Karpas-422 (cell line): ENCODE results near the gene INVS. TPM values are rescaled to one million over a fixed set of nuclear protein-coding genes. Genes with fewer than 3 reads are reported as not detected.

Experiments used
- DNase-seq: peaks from one replicate; pipeline ENCODE4 v3.0.0-alpha.2; 2015
- H2AFZ ChIP-seq: fragments of 200-600 bp; sonication (generic); 2 replicates; pipeline ENCODE4 v1.6.1; 2014; ENCODE audit warnings: antibody characterized with exemption, low read length, mixed read lengths
- H3K27ac ChIP-seq: fragments of 200-600 bp; sonication (generic); 2 replicates; pipeline ENCODE4 v1.5.1; 2014; ENCODE audit warnings: mild to moderate bottlenecking, low read length, moderate library complexity
- H3K27me3 ChIP-seq: fragments of 200-600 bp; sonication (generic); 2 replicates; pipeline ENCODE4 v1.6.1; 2014; ENCODE audit warnings: low read length, mixed read lengths
- H3K36me3 ChIP-seq: fragments of 200-600 bp; sonication (generic); 2 replicates; pipeline ENCODE4 v1.6.1; 2014; ENCODE audit warnings: low read length, mixed read lengths; ENCODE audit not compliant: insufficient read depth
- H3K4me1 ChIP-seq: fragments of 200-600 bp; sonication (generic); 2 replicates; pipeline ENCODE4 v1.6.1; 2014; ENCODE audit warnings: mild to moderate bottlenecking, low read length, mixed read lengths
- H3K4me2 ChIP-seq: fragments of 200-600 bp; sonication (generic); 2 replicates; pipeline ENCODE4 v1.6.1; 2014; ENCODE audit warnings: low read length, low read depth, mild to moderate bottlenecking; ENCODE audit not compliant: poor library complexity, severe bottlenecking
- H3K4me3 ChIP-seq: fragments of 200-600 bp; sonication (generic); 2 replicates; pipeline ENCODE4 v1.5.1; 2014; ENCODE audit warnings: mild to moderate bottlenecking, antibody characterized with exemption, low read length, mixed read lengths
- H3K79me2 ChIP-seq: fragments of 200-600 bp; sonication (generic); 2 replicates; pipeline ENCODE4 v1.6.1; 2014; ENCODE audit warnings: mild to moderate bottlenecking, low read length, mixed read lengths
- H3K9ac ChIP-seq: fragments of 200-600 bp; sonication (generic); 2 replicates; pipeline ENCODE4 v1.6.0; 2014; ENCODE audit warnings: low read length
- H3K9me2 ChIP-seq: fragments of 200-600 bp; sonication (generic), shearing (Covaris generic); replicated peaks from 2 replicates; pipeline ENCODE4 v1.6.0; 2014; ENCODE audit warnings: mild to moderate bottlenecking, low read length, moderate library complexity; ENCODE audit not compliant: insufficient read depth
- H3K9me3 ChIP-seq: fragments of 300-700, 200-600 bp; sonication (generic); 2 replicates; pipeline ENCODE4 v1.6.1; 2014; ENCODE audit warnings: low read length, mixed read lengths
- H4K20me1 ChIP-seq: fragments of 200-600 bp; sonication (generic); 2 replicates; pipeline ENCODE4 v1.6.1; 2014; ENCODE audit warnings: mild to moderate bottlenecking, antibody characterized with exemption, low read length, low read depth; ENCODE audit not compliant: insufficient read depth
- total RNA-seq: library from RNA; depleted of rRNA; stranded (reverse); fragments of >200 nt; shearing (Covaris generic); gene quantifications from 2 replicates; pipeline ENCODE4 v1.2.3, GENCODE V29; 2014; ENCODE audit warnings: low replicate concordance

Gene INVS
- total RNA-seq, 1 experiment from 2014 or later, result 33.8 TPM

DNA sequence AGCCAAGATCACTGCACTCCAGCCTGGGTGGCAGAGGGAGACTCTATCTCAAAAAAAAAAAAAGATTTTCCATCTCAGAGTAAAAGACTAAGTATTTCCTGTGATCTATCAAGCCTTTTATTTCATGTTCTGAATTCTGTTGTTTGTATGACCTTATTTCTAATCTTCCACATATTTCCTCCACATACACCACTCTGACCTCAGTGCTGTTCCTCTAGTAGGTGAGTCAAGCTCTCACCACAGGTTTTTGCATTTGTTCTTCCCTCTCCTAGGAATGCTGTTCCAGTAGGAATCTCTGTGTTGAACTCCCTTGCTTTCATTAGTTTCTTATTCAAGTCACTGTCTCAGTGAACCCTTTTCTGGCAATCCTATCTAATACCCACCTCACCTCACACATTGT, 68.1 kb downstream of the INVS start:
- Histone ChIP-seq H3K36me3 (no peaks in the 10 kb centered on the region), H4K20me1 (no peaks in the 10 kb centered on the region), H3K27ac (no peak overlapping the region), H3K79me2 (peaks cover 15% of the 10 kb centered on the region), H3K9me2 (no peaks in the 10 kb centered on the region; the same call in 1 of the 2 replicates), H3K9ac (no peak overlapping the region), H3K4me3 (no peak overlapping the region), H2AFZ (no peak overlapping the region), H3K9me3 (no peaks in the 10 kb centered on the region), H3K27me3 (no peaks in the 10 kb centered on the region), H3K4me2 (no peak overlapping the region), H3K4me1 (no peaks in the 10 kb centered on the region)
- no peak for DNase-seq

GRCh38 chr9:100167915-100168654, 69.0 kb downstream of the INVS start:
- DNase-seq, result no peak
- Histone ChIP-seq H3K4me1 (no peaks in the 10 kb centered on the region), H2AFZ (no peak overlapping the region), H3K79me2 (peaks cover 15% of the 10 kb centered on the region), H3K9ac (no peak overlapping the region), H3K27me3 (no peaks in the 10 kb centered on the region), H3K4me2 (no peak overlapping the region), H3K27ac (no peak overlapping the region), H3K9me3 (no peaks in the 10 kb centered on the region), H3K9me2 (no peaks in the 10 kb centered on the region; the same call in 1 of the 2 replicates), H3K36me3 (no peaks in the 10 kb centered on the region; the same call in 1 of the 2 replicates), H3K4me3 (no peak overlapping the region), H4K20me1 (no peaks in the 10 kb centered on the region)

DNA sequence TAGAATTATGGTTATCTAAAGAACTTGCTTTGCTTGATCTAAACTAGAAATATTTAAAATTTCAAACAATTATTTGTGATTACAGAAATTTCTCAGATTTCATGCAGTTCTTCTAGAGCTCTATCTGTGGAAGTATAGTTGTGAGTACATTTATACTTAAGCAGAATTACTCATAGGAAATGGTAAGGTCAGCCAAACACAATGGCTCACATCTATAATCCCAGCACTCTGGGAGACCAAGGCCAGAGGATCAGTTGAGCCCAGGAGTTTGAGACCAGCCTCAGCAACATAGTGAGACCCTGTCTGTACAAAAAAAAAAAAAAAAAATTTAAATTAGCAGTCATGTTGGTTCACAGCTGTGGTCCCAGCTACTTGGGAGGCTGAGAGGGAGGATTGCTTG, 71.0 kb downstream of the INVS start:
- Histone ChIP-seq H2AFZ (no peak overlapping the region), H3K9ac (no peak overlapping the region), H3K4me1 (no peaks in the 10 kb centered on the region), H3K9me2 (no peaks in the 10 kb centered on the region; the same call in 1 of the 2 replicates), H3K27ac (no peak overlapping the region), H3K9me3 (no peaks in the 10 kb centered on the region), H3K27me3 (no peaks in the 10 kb centered on the region), H3K4me2 (no peak overlapping the region), H3K4me3 (no peak overlapping the region), H4K20me1 (no peaks in the 10 kb centered on the region), H3K79me2 (peaks cover 13% of the 10 kb centered on the region), H3K36me3 (no peaks in the 10 kb centered on the region; the same call in 1 of the 2 replicates)
- no peak for DNase-seq

DNA sequence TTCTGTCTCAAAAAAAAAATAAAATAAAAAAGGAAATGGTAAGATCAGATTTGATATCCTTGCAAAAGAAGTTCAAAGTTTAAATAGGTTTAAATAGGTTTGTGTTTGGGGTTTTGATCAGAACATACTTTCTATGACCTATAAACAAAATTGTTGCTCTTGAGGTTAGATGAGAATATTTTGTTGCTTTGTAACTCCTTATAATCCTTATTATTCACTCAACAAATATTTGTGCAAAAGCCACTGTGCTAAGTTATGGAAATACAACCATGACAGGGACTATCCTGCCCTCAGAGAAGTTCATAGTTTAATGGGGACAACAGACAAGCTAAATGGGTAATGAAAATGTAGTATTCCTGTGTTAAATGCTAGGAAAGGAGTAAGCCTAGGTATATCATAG, 71.5 kb downstream of the INVS start:
- Histone ChIP-seq H2AFZ (no peak overlapping the region), H3K9me2 (no peaks in the 10 kb centered on the region; the same call in 1 of the 2 replicates), H3K9me3 (no peaks in the 10 kb centered on the region), H3K36me3 (no peaks in the 10 kb centered on the region; the same call in 1 of the 2 replicates), H4K20me1 (no peaks in the 10 kb centered on the region), H3K4me1 (no peaks in the 10 kb centered on the region), H3K4me3 (no peak overlapping the region), H3K79me2 (peaks cover 10% of the 10 kb centered on the region), H3K27ac (no peak overlapping the region), H3K9ac (no peak overlapping the region), H3K4me2 (no peak overlapping the region), H3K27me3 (no peaks in the 10 kb centered on the region)
- DNase-seq, result no peak

DNA sequence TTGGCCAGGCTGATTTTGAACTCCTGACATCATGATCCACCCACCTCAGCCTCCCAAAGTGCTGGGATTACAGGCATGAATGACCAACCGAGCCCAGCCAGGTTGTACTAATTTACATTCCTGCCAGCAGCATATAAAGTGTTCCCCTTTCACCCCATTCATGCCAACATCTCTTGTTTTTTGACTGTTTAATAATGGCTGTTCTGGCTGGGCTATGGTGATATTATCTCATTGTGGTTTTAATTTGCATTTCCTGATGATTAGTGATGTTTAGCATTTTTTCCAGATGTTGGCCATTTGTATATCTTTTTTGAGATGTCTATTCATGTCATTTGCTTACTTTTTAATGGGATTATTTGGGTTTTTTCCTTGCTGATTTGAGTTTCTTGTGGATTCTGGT, 87.3 kb downstream of the INVS start:
- no peaks in the 10 kb centered on the region for H3K27me3 ChIP-seq
- H3K36me3 ChIP-seq, result no peaks in the 10 kb centered on the region
- no peaks in the 10 kb centered on the region for H3K9me2 ChIP-seq
- no peak overlapping the region for H3K4me3 ChIP-seq
- H4K20me1 ChIP-seq, result no peaks in the 10 kb centered on the region
- H3K4me2 ChIP-seq, result no peak overlapping the region
- H2AFZ ChIP-seq, result no peak overlapping the region
- peaks cover 12% of the 10 kb centered on the region for H3K79me2 ChIP-seq
- DNase-seq, result no peak
- no peak overlapping the region for H3K9ac ChIP-seq
- no peak overlapping the region for H3K27ac ChIP-seq
- peaks cover 6% of the 10 kb centered on the region for H3K4me1 ChIP-seq
- H3K9me3 ChIP-seq, result peaks cover 11% of the 10 kb centered on the region

DNA sequence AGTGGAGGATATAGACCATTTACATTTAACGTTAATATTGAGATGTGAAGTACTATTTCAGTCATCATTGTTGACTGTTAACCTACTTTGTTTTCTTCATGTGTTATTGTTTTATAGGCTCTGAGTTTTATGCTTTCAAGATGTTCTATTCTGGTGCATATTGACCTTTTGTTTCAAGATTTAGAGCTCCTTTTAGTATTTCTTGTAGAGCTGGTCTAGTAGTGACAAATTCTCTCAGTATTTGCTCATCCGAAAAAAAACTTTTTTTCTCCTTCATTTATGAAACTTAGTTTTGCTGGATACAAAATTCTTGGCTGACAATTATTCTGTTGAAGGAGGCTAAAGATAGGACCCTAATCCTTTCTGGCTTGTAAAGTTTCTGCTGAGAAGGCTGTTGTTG, 91.3 kb downstream of the INVS start:
- Histone ChIP-seq H3K4me3 (no peak overlapping the region), H4K20me1 (no peaks in the 10 kb centered on the region), H3K27me3 (no peaks in the 10 kb centered on the region), H3K36me3 (peaks cover 3% of the 10 kb centered on the region; the same call in 1 of the 2 replicates), H3K27ac (no peak overlapping the region), H3K4me1 (peaks cover 6% of the 10 kb centered on the region), H3K79me2 (peaks cover 12% of the 10 kb centered on the region), H3K9me3 (peaks cover 15% of the 10 kb centered on the region), H3K4me2 (no peak overlapping the region), H3K9ac (no peak overlapping the region), H3K9me2 (no peaks in the 10 kb centered on the region; the same call in 1 of the 2 replicates), H2AFZ (no peak overlapping the region)
- DNase-seq, result no peak

DNA sequence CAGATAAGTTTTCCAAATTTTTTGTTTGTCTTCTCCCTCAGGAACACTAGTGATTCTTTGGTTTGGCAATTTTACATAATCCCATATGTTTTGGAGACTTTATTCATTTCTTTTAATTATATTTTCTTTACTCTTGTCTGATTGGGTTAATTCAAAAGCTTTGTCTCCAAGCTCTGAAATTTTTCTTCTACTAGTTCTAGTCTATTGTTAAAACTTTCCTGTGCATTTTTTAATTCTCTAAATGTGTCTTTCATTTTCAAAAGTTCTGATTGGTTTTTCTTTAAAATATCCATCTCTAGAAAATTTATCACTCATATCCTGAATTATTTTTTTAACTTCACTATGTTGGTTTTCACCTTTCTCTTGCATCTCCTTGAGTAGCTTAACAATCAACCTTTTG, 92.2 kb downstream of the INVS start:
- H3K36me3 ChIP-seq, result peaks cover 3% of the 10 kb centered on the region; the same call in 1 of the 2 replicates
- peaks cover 5% of the 10 kb centered on the region for H3K4me1 ChIP-seq
- H3K27ac ChIP-seq, result no peak overlapping the region
- peaks cover 15% of the 10 kb centered on the region for H3K9me3 ChIP-seq
- no peak overlapping the region for H3K4me2 ChIP-seq
- DNase-seq, result no peak
- H4K20me1 ChIP-seq, result no peaks in the 10 kb centered on the region
- H3K9me2 ChIP-seq, result no peaks in the 10 kb centered on the region; the same call in 1 of the 2 replicates
- H3K27me3 ChIP-seq, result no peaks in the 10 kb centered on the region
- H2AFZ ChIP-seq, result no peak overlapping the region
- no peak overlapping the region for H3K9ac ChIP-seq
- peaks cover 12% of the 10 kb centered on the region for H3K79me2 ChIP-seq
- no peak overlapping the region for H3K4me3 ChIP-seq

GRCh38 chr9:100193078-100193477, 94.0 kb downstream of the INVS start:
- no peak overlapping the region for H2AFZ ChIP-seq
- no peak for DNase-seq
- H3K4me3 ChIP-seq, result no peak overlapping the region
- peaks cover 3% of the 10 kb centered on the region; the same call in 1 of the 2 replicates for H3K36me3 ChIP-seq
- H3K4me2 ChIP-seq, result no peak overlapping the region
- H3K9me3 ChIP-seq, result peaks cover 15% of the 10 kb centered on the region
- no peak overlapping the region for H3K27ac ChIP-seq
- no peaks in the 10 kb centered on the region; the same call in 1 of the 2 replicates for H3K9me2 ChIP-seq
- no peaks in the 10 kb centered on the region for H3K27me3 ChIP-seq
- H4K20me1 ChIP-seq, result no peaks in the 10 kb centered on the region
- H3K9ac ChIP-seq, result no peak overlapping the region
- H3K4me1 ChIP-seq, result no peaks in the 10 kb centered on the region
- H3K79me2 ChIP-seq, result peaks cover 10% of the 10 kb centered on the region
